Hepatocyte (in vitro differentiated cells): ENCODE data around the gene LHPP. TPM values are rescaled to one million over a fixed set of nuclear protein-coding genes. Genes with fewer than 3 reads are reported as not detected.

ENCODE experiments used
- DNase-seq: peaks from one replicate; pipeline ENCODE4 v3.0.0-alpha.2; 2016; ENCODE audit warnings: low spot score
- H2AFZ ChIP-seq: fragments of 200-600 bp; sonication (generic); 2 replicates; pipeline ENCODE4 v1.6.0; 2016; ENCODE audit warnings: antibody characterized with exemption, mild to moderate bottlenecking
- H3K27ac ChIP-seq: fragments of 200-600 bp; sonication (generic); 2 replicates; pipeline ENCODE4 v1.5.1; 2016; ENCODE audit warnings: mild to moderate bottlenecking
- H3K27me3 ChIP-seq: fragments of 200-600 bp; sonication (generic); 2 replicates; pipeline ENCODE4 v1.6.1; 2016
- H3K36me3 ChIP-seq: fragments of 200-600 bp; sonication (generic); replicated peaks from 2 replicates; pipeline ENCODE4 v1.5.1; 2016; ENCODE audit warnings: low read depth; ENCODE audit not compliant: insufficient read depth
- H3K4me1 ChIP-seq: fragments of 200-600 bp; sonication (generic); 2 replicates; pipeline ENCODE4 v1.5.1; 2016; ENCODE audit warnings: mild to moderate bottlenecking, moderate library complexity; ENCODE audit not compliant: insufficient read depth
- H3K4me2 ChIP-seq: fragments of 200-600 bp; sonication (generic); 2 replicates; pipeline ENCODE4 v1.6.0; 2016
- H3K4me3 ChIP-seq: fragments of 200-600 bp; sonication (generic); 2 replicates; pipeline ENCODE4 v1.5.1; 2016; ENCODE audit warnings: mild to moderate bottlenecking
- H3K79me2 ChIP-seq: fragments of 200-600 bp; sonication (generic); 2 replicates; pipeline ENCODE4 v1.6.0; 2017; ENCODE audit warnings: mild to moderate bottlenecking
- H3K9me2 ChIP-seq: fragments of 200-600 bp; sonication (generic); replicated peaks from 2 replicates; pipeline ENCODE4 v1.6.0; 2017; ENCODE audit warnings: mild to moderate bottlenecking; ENCODE audit not compliant: insufficient read depth
- H3K9me3 ChIP-seq: fragments of 200-600 bp; sonication (generic); 2 replicates; pipeline ENCODE4 v1.5.1; 2016; ENCODE audit warnings: low read depth, mild to moderate bottlenecking
- H4K20me1 ChIP-seq: fragments of 200-600 bp; sonication (generic); 2 replicates; pipeline ENCODE4 v1.6.0; 2016; ENCODE audit warnings: mild to moderate bottlenecking; ENCODE audit not compliant: insufficient read depth, poor library complexity, severe bottlenecking
- CTCF ChIP-seq: fragments of 200-600 bp; sonication (generic); IDR thresholded peaks from 2 replicates; pipeline ENCODE4 v1.5.1; 2016; ENCODE audit warnings: antibody characterized with exemption, mild to moderate bottlenecking; ENCODE audit not compliant: poor library complexity
- EZH2 ChIP-seq: fragments of 200-600 bp; sonication (generic); IDR thresholded peaks from 2 replicates; pipeline ENCODE4 v1.6.1; 2016; ENCODE audit warnings: antibody characterized with exemption, mild to moderate bottlenecking, borderline replicate concordance
- EZH2phosphoT487 ChIP-seq: fragments of 200-600 bp; sonication (generic); IDR thresholded peaks from one replicate; pipeline ENCODE4 v1.6.1; 2018; ENCODE audit warnings: antibody characterized with exemption, mild to moderate bottlenecking, low read depth, moderate library complexity; ENCODE audit not compliant: unreplicated experiment, severe bottlenecking
- WGBS: methylation state at CpG from one replicate; pipeline ENCODE4 v1.1.6; 2016; ENCODE audit warnings: low lambda C conversion rate; ENCODE audit errors: missing lambda C conversion rate; 5-methylcytosine and 5-hydroxymethylcytosine counted together
- polyA plus RNA-seq: library from polyadenylated mRNA; unstranded; fragments of >200 nt; fragmentation: Nextera tagmentation; extraction: Ambion mirVana; gene quantifications from 2 replicates; pipeline ENCODE4 v1.2.1, GENCODE V29; 2016
- total RNA-seq: library from RNA; depleted of rRNA; stranded (reverse); fragments of >200 nt; gene quantifications from 2 replicates; pipeline ENCODE4 v1.2.3, GENCODE V29; 2014

LHPP gene
- total and polyA plus RNA-seq, 2 experiments from 2014 or later: 29.4 to 30.3 TPM

- Histone ChIP-seq H3K4me3 (no peak overlapping the region), H3K4me1 (no peaks in the 10 kb centered on the region), H3K27me3 (no peaks in the 10 kb centered on the region), H3K36me3 (no peaks in the 10 kb centered on the region), H3K4me2 (no peak overlapping the region), H3K27ac (no peak overlapping the region), H4K20me1 (no peaks in the 10 kb centered on the region), H3K79me2 (peaks cover 28% of the 10 kb centered on the region), H3K9me3 (no peaks in the 10 kb centered on the region), H2AFZ (no peak overlapping the region), H3K9me2 (no peaks in the 10 kb centered on the region)
- 93% methylated on average over 6 of the region's 6 CpGs for WGBS
- TF ChIP-seq EZH2: no peak
- TF ChIP-seq CTCF: no peak
- TF ChIP-seq EZH2phosphoT487: no peak
- DNase-seq: no peak
Observed at GRCh38 chr10:124656541-124656940, 194.9 kb downstream of the LHPP start.

GRCh38 chr10:124657806-124658205 is 196.2 kb downstream of the LHPP start:
- H3K27ac ChIP-seq: no peak overlapping the region
- H3K4me2 ChIP-seq: no peak overlapping the region
- 92% methylated on average over 9 of the region's 9 CpGs for WGBS
- no peaks in the 10 kb centered on the region for H3K27me3 ChIP-seq
- peaks cover 26% of the 10 kb centered on the region for H3K79me2 ChIP-seq
- no peaks in the 10 kb centered on the region for H3K9me2 ChIP-seq
- H4K20me1 ChIP-seq: no peaks in the 10 kb centered on the region
- H3K4me3 ChIP-seq: no peak overlapping the region
- no peak for DNase-seq
- H3K9me3 ChIP-seq: no peaks in the 10 kb centered on the region
- TF ChIP-seq CTCF (no peak), EZH2 (no peak), EZH2phosphoT487 (no peak)
- H3K4me1 ChIP-seq: no peaks in the 10 kb centered on the region
- H3K36me3 ChIP-seq: no peaks in the 10 kb centered on the region
- no peak overlapping the region for H2AFZ ChIP-seq

GRCh38 chr10:124658591-124659242 is 197.1 kb downstream of the LHPP start:
- Histone ChIP-seq H3K9me3 (no peaks in the 10 kb centered on the region), H2AFZ (no peak overlapping the region), H3K36me3 (no peaks in the 10 kb centered on the region), H3K4me1 (no peaks in the 10 kb centered on the region), H3K4me3 (no peak overlapping the region), H3K9me2 (no peaks in the 10 kb centered on the region), H3K4me2 (no peak overlapping the region), H3K27me3 (no peaks in the 10 kb centered on the region), H3K79me2 (peaks cover 35% of the 10 kb centered on the region), H3K27ac (no peak overlapping the region), H4K20me1 (no peaks in the 10 kb centered on the region)
- no peak for DNase-seq
- no peak for TF ChIP-seq EZH2
- no peak for TF ChIP-seq EZH2phosphoT487
- no peak for TF ChIP-seq CTCF
- 94% methylated on average over 12 of the region's 12 CpGs for WGBS
